K562 (cell line): ENCODE measurements around the gene RNF181. TPM values are rescaled to one million over a fixed set of nuclear protein-coding genes. Genes with fewer than 3 reads are reported as not detected.

ENCODE experiments used
- CBX1 ChIP-seq: sonication (generic); IDR thresholded peaks from 2 replicates; pipeline ENCODE4 v1.6.1; 2016; ENCODE audit warnings: antibody characterized with exemption, low read depth, mild to moderate bottlenecking
- GABPB1 ChIP-seq: sonication (generic); formaldehyde crosslinking; IDR thresholded peaks from 2 replicates; pipeline ENCODE4 v1.8.0; 2022; ENCODE audit warnings: mild to moderate bottlenecking, missing genetic modification reagents
- GTF2A2 ChIP-seq: IDR thresholded peaks from 2 replicates; pipeline ENCODE4 v1.6.1; 2016; ENCODE audit warnings: mild to moderate bottlenecking, missing genetic modification characterization, missing compliant biosample characterization
- KLF6 ChIP-seq: fragments of 250-450 bp; sonication (Bioruptor Pico); IDR thresholded peaks from 2 replicates; pipeline ENCODE4 v1.4.0; 2020; ENCODE audit warnings: mild to moderate bottlenecking, moderate library complexity, borderline replicate concordance
- MYBL2 ChIP-seq, 2 experiments: fragments of 450-650 bp in 1 of 2; sonication (generic) in 1 of 2; formaldehyde crosslinking in 1 of 2; IDR thresholded peaks; 2 replicates each; pipeline versions ENCODE4 v1.6.1 to v1.8.1; 2017 to 2022; ENCODE audit warnings: borderline replicate concordance in 1 of 2, inconsistent platforms in 1 of 2, low read depth in 1 of 2, mild to moderate bottlenecking in 1 of 2, missing genetic modification reagents in 1 of 2, moderate library complexity in 1 of 2
- MYNN ChIP-seq, 2 experiments: sonication (generic); formaldehyde crosslinking in 1 of 2; IDR thresholded peaks; 2 replicates each; pipeline versions ENCODE4 v1.5.0 to v1.6.1; 2016 to 2020; ENCODE audit warnings: antibody characterized with exemption in 1 of 2, missing genetic modification reagents in 1 of 2
- NCOA6 ChIP-seq: fragments of 450-650 bp; IDR thresholded peaks from 2 replicates; pipeline ENCODE4 v1.6.1; 2017; ENCODE audit warnings: mild to moderate bottlenecking
- NR1H2 ChIP-seq: sonication (generic); formaldehyde crosslinking; IDR thresholded peaks from 2 replicates; pipeline ENCODE4 v1.4.0; 2020; ENCODE audit warnings: mild to moderate bottlenecking, missing genetic modification reagents
- NUFIP1 ChIP-seq: fragments of 450-650 bp; IDR thresholded peaks from 2 replicates; pipeline ENCODE4 v1.6.1; 2018; ENCODE audit not compliant: partially characterized antibody
- PHTF2 ChIP-seq: fragments of 250-450 bp; sonication (Bioruptor Pico); IDR thresholded peaks from 2 replicates; pipeline ENCODE4 v1.5.0; 2021; ENCODE audit warnings: mild to moderate bottlenecking
- SIN3A ChIP-seq, 2 experiments: fragments of 150-350 bp in 1 of 2; IDR thresholded peaks; 2 replicates each; pipeline ENCODE4 v1.6.1; 2011 to 2016; ENCODE audit warnings: borderline replicate concordance in 2 of 2, low read depth in 2 of 2, low read length in 2 of 2, mild to moderate bottlenecking in 2 of 2, moderate library complexity in 2 of 2; ENCODE audit not compliant: control insufficient read depth in 1 of 2
- TAF7 ChIP-seq: fragments of 450-650 bp; IDR thresholded peaks from 2 replicates; pipeline ENCODE4 v1.6.1; 2016; ENCODE audit warnings: missing genetic modification characterization, missing compliant biosample characterization
- TCF7L2 ChIP-seq: fragments of 150-350 bp; IDR thresholded peaks from 2 replicates; pipeline ENCODE4 v1.6.1; 2016; ENCODE audit warnings: low read depth, mild to moderate bottlenecking, low read length, moderate library complexity
- TEAD4 ChIP-seq, 2 experiments: sonication (generic) in 1 of 2; formaldehyde crosslinking in 1 of 2; IDR thresholded peaks; 2 replicates each; pipeline versions ENCODE4 v1.6.1 to v1.8.0; 2012 to 2022; ENCODE audit warnings: borderline replicate concordance in 1 of 2, inconsistent platforms in 1 of 2, low read length in 1 of 2, mild to moderate bottlenecking in 1 of 2, missing genetic modification reagents in 1 of 2
- ZBTB8A ChIP-seq: fragments of 450-650 bp; IDR thresholded peaks from 2 replicates; pipeline ENCODE4 v1.6.1; 2018; ENCODE audit warnings: mild to moderate bottlenecking, moderate library complexity; ENCODE audit not compliant: partially characterized antibody
- ZEB2 ChIP-seq: fragments of 450-650 bp; IDR thresholded peaks from 2 replicates; pipeline ENCODE4 v1.6.1; 2016
- ZNF12 ChIP-seq: sonication (generic); formaldehyde crosslinking; IDR thresholded peaks from 2 replicates; pipeline ENCODE4 v1.4.0; 2020; ENCODE audit warnings: mild to moderate bottlenecking, missing genetic modification reagents
- ZNF175 ChIP-seq: fragments of 200-800 bp; sonication (Bioruptor generic); IDR thresholded peaks from 2 replicates; pipeline ENCODE4 v1.6.1; 2016; ENCODE audit warnings: low read depth, mild to moderate bottlenecking, missing genetic modification characterization, missing compliant biosample characterization
- ZNF436 ChIP-seq: fragments of 250-450, 450-650 bp; sonication (Bioruptor Pico); formaldehyde crosslinking; IDR thresholded peaks from 2 replicates; pipeline ENCODE4 v1.7.0; 2020; ENCODE audit warnings: mild to moderate bottlenecking
- ZNF583 ChIP-seq: fragments of 250-450 bp; sonication (Bioruptor Pico); IDR thresholded peaks from 2 replicates; pipeline ENCODE4 v1.4.0; 2020
- ZNF695 ChIP-seq: fragments of 450-650 bp; formaldehyde crosslinking; IDR thresholded peaks from 2 replicates; pipeline ENCODE4 v1.4.0; 2020; ENCODE audit warnings: mild to moderate bottlenecking, moderate library complexity
- ZNF740 ChIP-seq, 3 experiments: fragments of 200-800 bp in 1 of 3; sonication (Bioruptor generic) in 1 of 3; sonication (generic) in 1 of 3; formaldehyde crosslinking in 1 of 3; IDR thresholded peaks; 2 replicates each; pipeline versions ENCODE4 v1.6.1 to v1.8.0; 2016 to 2022; ENCODE audit warnings: mild to moderate bottlenecking in 2 of 3, missing compliant biosample characterization in 2 of 3, missing genetic modification characterization in 2 of 3, missing genetic modification reagents in 1 of 3
- ZNF76 ChIP-seq: fragments of 250-450 bp; sonication (Bioruptor Pico); IDR thresholded peaks from 2 replicates; pipeline ENCODE4 v1.4.0; 2020; ENCODE audit warnings: mild to moderate bottlenecking, moderate library complexity, borderline replicate concordance
- polyA plus RNA-seq, 8 experiments: library from polyadenylated mRNA; depleted of rRNA in 4 of 8; stranded (reverse) in 5 of 8; unstranded in 3 of 8; fragments of >200 nt; fragmentation: Nextera tagmentation in 2 of 8; fragmentation: Illumina TruSeq in 1 of 8; extraction: Ambion mirVana in 2 of 8; extraction: Trizol in 1 of 8; gene quantifications; 2 replicates each; pipeline versions ENCODE4 v1.2.1 to v1.2.3, GENCODE V29; 2011 to 2014; ENCODE audit warnings: inconsistent platforms in 1 of 8, missing spikeins in 1 of 8
- total RNA-seq, 7 experiments: library from RNA; depleted of rRNA in 6 of 7; stranded (reverse); fragments of >200 nt in 6 of 7; fragmentation: Illumina TruSeq in 2 of 7; extraction: Trizol in 2 of 7; gene quantifications; 2 replicates each; pipeline versions ENCODE4 v1.2.1 to v1.2.3, GENCODE V29; 2011 to 2021; ENCODE audit warnings: low replicate concordance in 1 of 7
- TF ChIP-seq, protein P1 (sequence below): fragments of 250-450 bp; sonication (Bioruptor Pico); IDR thresholded peaks from 2 replicates; pipeline ENCODE4 v1.8.0; 2021; ENCODE audit warnings: moderate library complexity, mild to moderate bottlenecking, inconsistent platforms

RNF181 gene
- total and polyA plus RNA-seq, 9 of the 15 experiments (the other 6 are each of a cell fraction or from before 2014, with no cell fraction given): 139 to 492 (median 253) TPM

- no peak for TF ChIP-seq KLF6 (CRISPR knock-in tag)
- peak; percentile 66; the same call in 1 of the 2 replicates for TF ChIP-seq CBX1
- peak; percentile 78 for TF ChIP-seq TAF7 (tag)
- TF ChIP-seq ZNF740 (CRISPR knock-in tag; IDR thresholded peaks at IDR 0.05): no peak
- TF ChIP-seq ZNF740 (tag; IDR thresholded peaks at IDR 0.05): no peak
- TF ChIP-seq NR1H2: no peak
- no peak for TF ChIP-seq MYNN (IDR thresholded peaks at IDR 0.05)
- no peak for TF ChIP-seq MYNN (CRISPR knock-in tag; IDR thresholded peaks at IDR 0.05)
- no peak for TF ChIP-seq ZNF695 (CRISPR knock-in tag)
- TF ChIP-seq ZEB2: peak; percentile 10; the same call in 1 of the 2 replicates
- TF ChIP-seq ZNF76 (CRISPR knock-in tag): no peak
- TF ChIP-seq TCF7L2: no peak
- peak; percentile 50; the same call in 1 of the 2 replicates for TF ChIP-seq ZNF12 (CRISPR knock-in tag)
- no peak for TF ChIP-seq ZNF583 (CRISPR knock-in tag)
- TF ChIP-seq NUFIP1: no peak
- TF ChIP-seq GABPB1 (CRISPR knock-in tag): peak; percentile 91
- TF ChIP-seq ZNF436 (CRISPR knock-in tag): no peak
- TF ChIP-seq MYBL2 (IDR thresholded peaks at IDR 0.05; ENCODE audit: low read depth): no peak
- TF ChIP-seq MYBL2 (CRISPR knock-in tag; IDR thresholded peaks at IDR 0.05; ENCODE audit: borderline replicate concordance): no peak
- TF ChIP-seq NCOA6: peak; percentile 90
- TF ChIP-seq, protein P1, sequence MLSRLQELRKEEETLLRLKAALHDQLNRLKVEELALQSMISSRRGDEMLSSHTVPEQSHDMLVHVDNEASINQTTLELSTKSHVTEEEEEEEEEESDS (CRISPR knock-in tag): no peak
- TF ChIP-seq SIN3A (IDR thresholded peaks at IDR 0.05; ENCODE audit: borderline replicate concordance in 2 of 2, control insufficient read depth in 1 of 2, low read depth in 2 of 2, low read length in 2 of 2): 0 out of 4 replicates have a peak, but pooled peaks have one; percentile 29 to 44
- TF ChIP-seq GTF2A2 (tag): no peak
- TF ChIP-seq ZBTB8A: no peak
- TF ChIP-seq PHTF2: no peak
- TF ChIP-seq ZNF175 (CRISPR knock-in tag): 0 out of 2 replicates have a peak, but pooled peaks have one; percentile 27
- TF ChIP-seq TEAD4 (IDR thresholded peaks at IDR 0.05; ENCODE audit: low read length): peak; percentile 27; the same call in 1 of the 2 replicates
- TF ChIP-seq TEAD4 (CRISPR knock-in tag; IDR thresholded peaks at IDR 0.05; ENCODE audit: borderline replicate concordance): no peak
Observed at GRCh38 chr2:85611705-85612587, 16.4 kb downstream of the RNF181 start, which contains the start of gene C2orf68 (continued).
